Endothelial cell of umbilical vein (primary cell): ENCODE data around the gene ATL1. TPM values are rescaled to one million over a fixed set of nuclear protein-coding genes. Genes with fewer than 3 reads are reported as not detected.

Source experiments
- BruUV-seq: library from RNA; stranded (reverse); fragments of 400-500 nt; replicated peaks from 2 replicates; lab custom pipeline; 2021; lab: Mats Ljungman, UMichigan
- CTCF ChIA-PET: fragments of 300-600, 350-600 bp; sonication (Branson Sonifier 250); formaldehyde crosslinking; loops from one replicate; lab custom pipeline; 2021; ENCODE audit warnings: antibody characterized with exemption, inconsistent platforms; lab: Charles Lee
- POLR2A ChIA-PET: fragments of 300-600, 350-600 bp; sonication (Branson Sonifier 250); formaldehyde crosslinking; loops from one replicate; lab custom pipeline; 2021; ENCODE audit warnings: antibody characterized with exemption, inconsistent platforms; lab: Charles Lee
- DNase-seq: peaks from one replicate; pipeline ENCODE4 v3.0.0-alpha.2; 2011; ENCODE audit warnings: low read depth, low spot score
- FAIRE-seq: peaks from 2 replicates; lab custom pipeline; 2011; peaks lifted over from hg19 to GRCh38; lab: Jason Lieb, UNC
- H2AFZ ChIP-seq: 2 replicates; pipeline ENCODE4 v1.6.0; 2012; ENCODE audit warnings: low read depth, low read length, control low read depth, inconsistent platforms
- H3K27ac ChIP-seq: 2 replicates; pipeline ENCODE4 v1.5.1; 2011; ENCODE audit warnings: low read depth, mild to moderate bottlenecking, control low read depth, low read length, moderate library complexity; ENCODE audit not compliant: insufficient read depth
- H3K27me3 ChIP-seq, 2 experiments: 2 replicates each; pipeline versions ENCODE4 v1.6.0 to v1.6.1; 2011; ENCODE audit warnings: low read length in 2 of 2, mixed read lengths in 1 of 2; ENCODE audit not compliant: control insufficient read depth in 2 of 2, insufficient read depth in 2 of 2
- H3K36me3 ChIP-seq, 2 experiments: 2 replicates in 1 of 2; 3 replicates in 1 of 2; pipeline ENCODE4 v1.5.1; 2011; ENCODE audit warnings: low read length in 2 of 2, mild to moderate bottlenecking in 1 of 2, moderate library complexity in 1 of 2; ENCODE audit not compliant: control insufficient read depth in 2 of 2, insufficient read depth in 2 of 2; ENCODE audit errors: extremely low read depth in 1 of 2
- H3K4me1 ChIP-seq: 3 replicates; pipeline ENCODE4 v1.5.1; 2011; ENCODE audit warnings: mild to moderate bottlenecking, low read length; ENCODE audit not compliant: control insufficient read depth, insufficient read depth; ENCODE audit errors: extremely low read depth
- H3K4me2 ChIP-seq: 2 replicates; pipeline ENCODE4 v1.6.1; 2011; ENCODE audit warnings: low read length, control low read depth, mixed read lengths; ENCODE audit not compliant: insufficient read depth
- H3K4me3 ChIP-seq, 3 experiments: fragments of 200-600 bp in 1 of 3; sonication (generic), shearing (Covaris generic) in 1 of 3; replicated peaks in 1 of 3; 2 replicates each; pipeline ENCODE4 v1.5.1; 2011 to 2016; ENCODE audit warnings: control low read depth in 3 of 3, low read length in 3 of 3, mild to moderate bottlenecking in 2 of 3, inconsistent platforms in 1 of 3, low read depth in 1 of 3, moderate library complexity in 1 of 3; ENCODE audit not compliant: insufficient read depth in 1 of 3
- H3K79me2 ChIP-seq: 2 replicates; pipeline ENCODE4 v1.6.0; 2012; ENCODE audit warnings: low read length, inconsistent platforms; ENCODE audit not compliant: control insufficient read depth, insufficient read depth
- H3K9ac ChIP-seq: replicated peaks from 2 replicates; pipeline ENCODE3; 2011; ENCODE audit warnings: low read length, control low read depth; ENCODE audit not compliant: insufficient read depth; ENCODE audit errors: extremely low read depth
- H3K9me1 ChIP-seq: replicated peaks from 3 replicates; pipeline ENCODE4 v1.6.0; 2011; ENCODE audit warnings: mild to moderate bottlenecking, low read length; ENCODE audit not compliant: control insufficient read depth, insufficient read depth; ENCODE audit errors: extremely low read depth
- H3K9me3 ChIP-seq: replicated peaks from 2 replicates; pipeline ENCODE4 v1.5.1; 2012; ENCODE audit warnings: low read length, inconsistent platforms; ENCODE audit not compliant: control insufficient read depth, insufficient read depth
- H4K20me1 ChIP-seq: replicated peaks from 2 replicates; pipeline ENCODE3; 2011; ENCODE audit warnings: mild to moderate bottlenecking, low read length; ENCODE audit not compliant: control insufficient read depth, insufficient read depth; ENCODE audit errors: extremely low read depth
- CTCF ChIP-seq, 2 donors: IDR thresholded peaks; 1 replicate in 1 of 2; 2 replicates in 1 of 2; pipeline ENCODE4 v1.5.1; 2011; ENCODE audit warnings: low read length in 2 of 2, mild to moderate bottlenecking in 2 of 2, moderate library complexity in 2 of 2, control low read depth in 1 of 2, inconsistent platforms in 1 of 2, low read depth in 1 of 2; ENCODE audit not compliant: insufficient read depth in 1 of 2; ENCODE audit errors: extremely low read depth in 1 of 2
- EZH2 ChIP-seq: IDR thresholded peaks from 2 replicates; pipeline ENCODE4 v1.6.1; 2012; ENCODE audit warnings: borderline replicate concordance, low read depth, mild to moderate bottlenecking, moderate library complexity, low read length, inconsistent platforms; ENCODE audit not compliant: severe bottlenecking
- FOS ChIP-seq: IDR thresholded peaks from 2 replicates; pipeline ENCODE4 v1.6.1; 2011; ENCODE audit warnings: mild to moderate bottlenecking, low read length, moderate library complexity, borderline replicate concordance; ENCODE audit not compliant: insufficient read depth
- GATA2 ChIP-seq: IDR thresholded peaks from 2 replicates; pipeline ENCODE4 v1.7.0; 2011; ENCODE audit warnings: low read depth, mild to moderate bottlenecking, moderate library complexity, mixed read lengths, low read length; ENCODE audit not compliant: insufficient read length, insufficient read depth
- JUN ChIP-seq: IDR thresholded peaks from 2 replicates; pipeline ENCODE4 v1.6.1; 2011; ENCODE audit warnings: borderline replicate concordance, low read depth; ENCODE audit not compliant: insufficient read length, insufficient read depth
- MAX ChIP-seq: IDR thresholded peaks from 2 replicates; pipeline ENCODE4 v1.6.1; 2011; ENCODE audit not compliant: insufficient read depth, insufficient read length
- MYC ChIP-seq: IDR thresholded peaks from one replicate; pipeline ENCODE4 v1.6.1; 2011; ENCODE audit warnings: mild to moderate bottlenecking, low read depth, low read length
- POLR2A ChIP-seq: IDR thresholded peaks from 2 replicates; pipeline ENCODE4 v1.6.1; 2012; ENCODE audit warnings: low read depth, mild to moderate bottlenecking, control low read depth, low read length
- POLR2AphosphoS5 ChIP-seq: IDR thresholded peaks from 2 replicates; pipeline ENCODE4 v1.6.1; 2012; ENCODE audit warnings: low read depth, mild to moderate bottlenecking, control low read depth, low read length, moderate library complexity; ENCODE audit not compliant: insufficient read depth
- dilution Hi-C: fragments of 300-500 bp; cut with MboI; formaldehyde crosslinking; loops from one replicate; pipeline ENCODE4 v1.15.0; 2019; ENCODE audit warnings: low sequenced_read_pairs; ENCODE audit not compliant: extremely low pct_ligation_motif_present
- intact Hi-C: fragments of 100-400 bp; cut with micrococcal nuclease; formaldehyde crosslinking; loops from one replicate; pipeline ENCODE4 v1.10.0; 2022
- polyA plus RNA-seq, 4 experiments: library from polyadenylated mRNA; depleted of rRNA in 3 of 4; stranded (reverse) in 3 of 4; unstranded in 1 of 4; fragments of >200 nt; gene quantifications; 2 replicates each; pipeline versions ENCODE4 v1.2.1 to v1.2.3, GENCODE V29; 2011 to 2012; ENCODE audit warnings: missing spikeins in 1 of 4
- total RNA-seq: library from RNA; stranded (reverse); gene quantifications from 2 replicates; pipeline ENCODE4 v1.2.3, GENCODE V29; 2021

ATL1 gene
- total and polyA plus RNA-seq, 2 donors (not counting 3 experiments of a cell fraction or from before 2014, with no cell fraction given), result 1.1 to 5.1 TPM

GRCh38 chr14:50598765-50599164 lies 38.8 kb downstream of the ATL1 start:
- H2AFZ ChIP-seq, result no peak overlapping the region
- ChIA-PET CTCF (interaction anchor here (1.0 to 3.9 kb wide), 7 partner anchors 15 to 281 kb away, joined by 3 to 32 read pairs (median 5); no protein-coding TSS in a partner anchor), POLR2A (no interaction called here)
- dilution Hi-C loops, result no loop called here
- FAIRE-seq, result no peak
- H4K20me1 ChIP-seq, result no peaks in the 10 kb centered on the region
- H3K79me2 ChIP-seq, result no peaks in the 10 kb centered on the region
- H3K27ac ChIP-seq, result no peak overlapping the region
- no peaks in the 10 kb centered on the region for H3K9me3 ChIP-seq
- no peaks in the 10 kb centered on the region for H3K9me1 ChIP-seq
- H3K27me3 ChIP-seq, result no peaks in the 10 kb centered on the region
- no peaks in the 10 kb centered on the region for H3K36me3 ChIP-seq
- no peak overlapping the region for H3K4me3 ChIP-seq
- intact Hi-C loops, result no loop called here
- H3K9ac ChIP-seq, result no peak overlapping the region
- peaks cover 3% of the 10 kb centered on the region for H3K4me1 ChIP-seq
- no peak overlapping the region for H3K4me2 ChIP-seq
- no TSS peak for BruUV-seq
- no peak for DNase-seq
- no peak for TF ChIP-seq FOS
- TF ChIP-seq GATA2, result no peak
- TF ChIP-seq MAX, result no peak
- TF ChIP-seq POLR2A, result no peak
- TF ChIP-seq MYC, result no peak
- TF ChIP-seq CTCF (IDR thresholded peaks at IDR 0.05; ENCODE audit: extremely low read depth in 1 of 2, insufficient read depth in 1 of 2, low read depth in 1 of 2, low read length in 2 of 2), result no peak
- TF ChIP-seq POLR2AphosphoS5, result no peak
- TF ChIP-seq EZH2, result no peak
- no peak for TF ChIP-seq JUN
